OCI-M2 (cell line): ENCODE measurements around the gene ACAP3.

Experiments used
- DNase-seq: peaks from one replicate; lab custom pipeline; 2025; ENCODE audit not compliant: unreplicated experiment; lab: John Stamatoyannopoulos, UW

Gene ACAP3

DNA sequence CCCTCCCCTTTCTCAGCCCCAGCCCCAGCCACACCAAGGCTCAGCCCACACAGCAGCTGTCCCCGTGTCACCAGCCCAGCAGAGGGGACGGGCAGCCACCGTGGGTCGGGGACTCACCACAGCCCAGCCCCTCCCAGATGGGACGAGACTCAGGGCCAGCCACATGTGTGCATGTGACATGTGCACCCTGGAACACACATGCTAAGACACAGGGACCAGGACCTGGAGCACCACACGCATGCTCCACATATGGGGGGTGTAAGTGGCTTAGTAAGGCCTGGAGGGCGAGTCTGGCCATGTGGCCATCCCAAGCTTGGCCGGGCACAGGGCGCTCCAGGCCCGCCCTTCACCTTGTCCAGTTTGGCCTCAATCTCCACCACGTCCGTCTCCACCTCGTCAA is 4.0 kb downstream of the ACAP3 start:
- no peak for DNase-seq

DNA sequence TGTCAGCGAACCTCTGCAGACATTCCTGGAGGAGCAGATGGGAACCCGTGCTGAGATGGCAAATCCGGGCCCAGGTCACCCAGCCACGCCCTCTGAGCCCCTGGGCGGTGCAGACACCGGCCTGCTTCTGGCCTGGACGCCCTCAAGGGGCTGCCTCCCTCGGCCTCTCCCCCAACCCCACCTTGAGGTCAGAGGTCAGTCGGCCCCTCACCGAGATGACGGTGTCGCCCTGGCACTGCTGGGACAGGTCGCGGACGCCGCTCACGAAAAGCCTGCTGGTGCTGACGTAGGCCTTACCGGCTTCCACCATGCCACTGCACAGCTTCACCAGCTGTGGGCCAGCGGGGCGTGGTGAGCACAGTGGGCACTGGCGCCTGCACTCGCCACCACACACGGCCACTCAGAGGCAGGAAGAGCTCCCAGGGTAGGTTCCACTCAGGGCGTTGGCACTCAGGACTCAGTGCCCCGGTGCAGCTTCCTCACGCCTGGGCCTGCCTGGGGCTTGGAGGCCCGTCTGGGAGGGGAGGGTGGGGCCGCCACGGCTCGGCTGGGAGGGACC is 4.7 kb downstream of the ACAP3 start:
- no peak for DNase-seq

DNA sequence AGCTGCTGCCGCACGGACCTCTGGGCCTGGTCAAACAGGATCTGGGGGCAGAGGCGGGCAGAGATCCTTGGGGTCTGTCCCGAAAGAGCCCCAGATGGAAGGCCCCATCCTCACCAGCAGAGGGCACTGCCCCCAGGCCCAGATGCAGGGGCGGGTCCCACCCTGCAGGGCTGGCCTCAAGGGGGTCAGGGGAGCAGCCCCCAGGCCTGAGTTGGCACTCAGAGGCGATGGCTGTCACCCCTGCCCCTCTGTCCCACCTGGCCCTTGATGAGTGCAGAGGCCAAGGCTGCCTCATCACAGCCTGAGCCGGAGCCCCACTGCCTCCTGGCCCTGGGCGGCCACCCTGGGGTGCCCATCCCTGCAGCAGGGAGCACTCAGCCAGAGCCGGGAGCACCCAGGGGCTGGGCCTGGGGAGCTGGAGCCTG is 5.7 kb downstream of the ACAP3 start:
- no peak for DNase-seq

DNA sequence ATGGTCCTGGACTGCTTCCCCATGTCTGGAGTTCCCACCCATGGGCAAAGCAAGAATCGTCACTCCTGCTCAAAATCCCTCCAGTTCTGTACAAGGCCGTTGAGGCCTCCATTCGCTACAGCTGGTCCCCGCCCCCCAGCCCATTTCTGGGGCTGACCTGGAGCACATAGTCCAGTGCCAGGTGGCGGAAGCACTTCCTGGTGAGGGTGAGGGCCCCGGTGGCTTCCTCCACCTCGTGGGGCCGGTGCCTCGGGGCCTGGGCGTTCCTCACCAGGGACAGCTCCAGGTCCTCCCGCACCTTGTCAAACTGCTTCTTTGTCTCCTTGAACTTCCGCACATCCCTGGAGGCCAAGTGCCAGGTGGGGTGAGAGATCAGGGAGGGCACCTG is 7.4 kb downstream of the ACAP3 start:
- DNase-seq, result no peak

DNA sequence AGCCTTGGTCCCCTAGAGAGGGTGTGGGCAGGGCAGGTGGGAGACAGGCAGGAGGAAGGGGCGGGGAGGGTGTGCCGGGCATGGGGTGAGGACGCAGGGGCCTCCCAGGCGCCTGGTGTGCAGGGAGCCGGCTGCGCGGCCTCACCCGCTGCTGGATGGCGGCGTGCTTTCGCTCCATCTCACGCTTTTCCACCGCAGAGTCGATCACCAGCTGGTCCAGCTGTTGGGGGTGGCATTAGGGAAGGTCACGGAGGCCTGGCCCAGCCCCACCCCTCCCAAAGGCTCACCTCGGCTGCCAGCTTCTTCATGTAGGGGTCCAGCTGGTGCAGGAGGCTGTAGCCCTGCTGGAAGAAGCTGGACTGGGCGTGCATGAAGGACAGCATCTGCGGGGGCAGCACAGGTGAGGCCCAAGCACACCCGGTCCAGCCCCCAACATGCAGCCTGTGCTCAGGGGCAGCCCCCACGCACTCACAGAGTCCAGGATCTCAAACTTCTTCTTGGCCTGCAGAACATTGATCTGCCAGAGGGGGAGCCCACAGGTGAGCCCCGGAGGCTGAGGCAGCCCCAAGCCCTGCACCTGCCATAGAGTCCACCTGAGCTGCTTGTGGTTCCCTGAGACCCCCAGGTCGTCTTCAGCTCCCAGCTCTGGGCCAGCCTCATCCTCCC is 7.9 kb downstream of the ACAP3 start:
- no peak for DNase-seq

DNA sequence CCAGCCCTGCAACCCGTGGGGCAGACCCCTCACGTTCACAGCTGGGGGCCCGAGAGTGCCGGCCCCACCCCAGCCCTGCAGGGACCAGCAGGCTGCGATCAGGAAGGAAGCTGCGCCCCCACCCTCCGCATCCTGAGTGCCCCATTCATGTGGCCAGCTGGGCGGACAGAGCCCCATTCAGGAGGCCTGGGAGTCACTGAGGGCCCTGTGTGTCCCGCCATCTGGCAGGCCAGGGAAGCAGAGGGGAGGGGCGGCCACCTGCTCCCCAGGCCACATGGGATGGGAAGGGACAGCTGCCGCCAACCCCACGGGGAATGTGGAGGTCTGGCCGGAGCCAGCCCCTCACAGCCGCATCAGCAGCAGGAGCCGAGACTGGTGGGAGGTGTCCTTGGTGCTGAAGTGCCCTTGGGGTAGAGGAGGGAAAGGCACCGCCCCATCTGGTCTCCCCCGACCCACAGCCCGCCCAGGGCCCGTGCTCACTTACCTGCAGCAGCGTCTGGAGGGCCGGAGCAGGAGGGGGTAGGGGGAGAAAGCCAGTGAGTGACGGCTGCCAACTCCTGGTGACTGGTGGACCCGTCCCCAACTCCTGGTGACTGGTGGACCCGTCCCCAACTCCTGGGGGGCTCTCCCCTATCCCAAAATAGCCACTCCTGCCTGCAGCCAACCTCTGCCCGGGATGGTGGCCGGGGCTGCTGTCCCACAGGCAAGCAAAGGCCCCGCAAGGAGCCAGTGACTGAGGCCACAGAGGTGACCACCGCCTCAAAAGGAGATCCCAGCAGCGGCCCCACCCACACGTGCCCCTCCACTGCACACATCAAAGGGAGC is 8.7 kb downstream of the ACAP3 start:
- no peak for DNase-seq

DNA sequence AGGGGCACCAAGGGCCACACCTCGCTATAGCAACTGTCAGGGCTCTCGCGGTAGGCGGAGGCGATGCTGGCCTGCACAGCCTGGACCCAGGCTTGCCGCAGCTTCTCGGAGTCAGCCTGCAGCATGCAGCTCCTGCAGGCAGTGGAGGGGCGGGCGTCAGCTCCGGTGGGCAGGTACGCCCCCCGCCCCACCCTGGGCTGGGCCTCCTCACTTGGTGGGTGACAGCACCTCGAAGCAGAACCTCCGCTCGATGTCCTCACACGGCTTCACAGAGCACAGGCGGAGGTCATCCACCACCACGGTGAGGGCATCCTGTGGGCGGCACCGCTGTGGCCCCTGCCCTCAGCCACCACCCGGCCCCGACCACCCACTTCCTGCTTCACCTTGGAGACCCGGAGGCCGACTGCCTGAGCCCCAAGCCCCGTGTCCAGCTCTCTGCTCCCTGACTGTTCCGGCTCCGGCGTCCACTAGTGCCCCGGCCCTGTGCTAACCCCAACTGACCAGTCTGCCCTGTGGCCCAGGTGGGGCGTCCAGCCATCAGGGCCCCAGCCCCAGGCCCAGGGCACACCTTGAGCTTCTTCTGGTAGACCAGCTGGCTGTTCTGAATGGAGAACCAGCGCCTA is 9.8 kb downstream of the ACAP3 start:
- DNase-seq, result no peak

DNA sequence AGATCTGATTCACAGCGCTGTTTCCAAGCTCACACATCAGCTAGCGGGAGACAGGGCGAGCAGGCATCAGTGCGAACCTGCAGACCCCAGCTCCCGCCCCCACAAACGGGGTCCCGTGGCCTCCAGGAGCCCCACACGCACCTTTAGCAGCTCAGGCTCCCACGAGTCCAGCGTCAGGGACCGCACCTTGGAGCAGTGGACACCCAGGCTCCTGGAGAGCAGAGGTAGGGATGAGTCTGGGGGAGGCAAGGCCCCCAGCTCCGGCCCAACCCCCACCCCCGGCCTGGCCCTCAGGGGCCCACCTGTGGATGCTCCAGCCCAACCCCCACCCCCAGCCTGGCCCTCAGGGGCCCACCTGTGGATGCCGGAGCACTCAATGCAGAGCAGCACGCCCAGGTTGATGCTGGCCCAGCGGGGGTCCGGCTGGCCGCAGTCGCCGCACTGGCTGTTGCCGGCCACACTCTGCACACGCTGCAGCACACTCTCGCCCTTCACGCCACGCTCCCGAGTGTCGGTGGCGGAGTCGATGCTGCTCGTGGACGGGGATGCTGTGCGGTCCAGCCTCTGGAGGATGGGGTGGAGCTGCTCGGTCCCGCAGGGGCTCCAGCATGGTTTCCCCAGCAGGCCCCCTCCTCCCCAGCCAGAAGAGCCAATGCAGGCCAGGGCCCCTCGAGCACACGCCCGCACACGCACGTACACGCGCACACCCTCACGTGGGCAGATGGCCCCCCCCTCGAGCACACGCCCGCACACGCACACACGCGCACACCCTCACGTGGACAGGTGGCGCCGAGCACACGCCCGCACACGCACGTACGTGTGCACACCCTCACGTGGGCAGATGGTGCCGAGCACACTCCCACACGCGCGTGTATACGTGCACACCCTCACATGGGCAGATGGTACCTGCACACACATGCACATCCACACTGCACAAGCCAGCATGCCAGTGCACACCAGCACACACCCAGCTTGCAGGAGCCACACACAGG is 11.4 kb downstream of the ACAP3 start:
- no peak for DNase-seq

DNA sequence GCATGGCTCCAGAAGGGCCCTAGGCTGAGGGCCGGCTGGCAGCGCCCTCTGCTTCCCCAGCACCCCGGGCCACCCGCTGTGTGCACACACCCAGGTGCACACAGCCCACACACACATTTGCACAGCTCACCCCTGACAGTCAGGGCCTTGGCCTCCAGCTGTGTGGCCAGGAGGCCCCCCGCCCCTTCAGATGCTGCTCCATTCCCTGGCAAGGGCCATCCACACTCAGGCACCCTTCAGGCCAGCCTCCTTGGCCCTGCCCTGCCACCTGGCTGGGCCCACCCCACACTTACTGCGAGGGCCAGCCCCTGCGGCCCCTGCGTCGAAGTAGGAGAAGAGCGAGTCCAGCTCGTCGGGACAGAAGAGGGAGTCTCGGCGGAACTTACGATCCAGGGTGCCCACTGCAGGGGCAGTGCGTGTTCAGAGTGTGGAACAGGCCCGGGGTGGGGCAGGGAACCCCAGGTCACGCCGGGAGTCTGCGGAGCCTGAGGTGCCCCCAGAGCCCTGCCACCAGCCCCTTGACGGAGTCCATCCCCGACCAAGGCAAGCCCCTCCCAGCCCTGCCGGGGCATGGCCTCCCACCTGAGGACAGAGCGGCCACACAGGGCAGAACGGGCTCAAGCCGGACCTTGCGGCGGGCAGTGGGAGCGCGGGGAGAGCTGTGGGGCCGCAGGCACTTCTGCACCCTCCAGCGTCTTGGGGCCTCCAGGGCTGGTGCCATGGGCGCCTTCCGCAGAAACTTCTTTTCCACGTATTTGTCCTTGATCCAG is 12.4 kb downstream of the ACAP3 start:
- DNase-seq, result no peak

DNA sequence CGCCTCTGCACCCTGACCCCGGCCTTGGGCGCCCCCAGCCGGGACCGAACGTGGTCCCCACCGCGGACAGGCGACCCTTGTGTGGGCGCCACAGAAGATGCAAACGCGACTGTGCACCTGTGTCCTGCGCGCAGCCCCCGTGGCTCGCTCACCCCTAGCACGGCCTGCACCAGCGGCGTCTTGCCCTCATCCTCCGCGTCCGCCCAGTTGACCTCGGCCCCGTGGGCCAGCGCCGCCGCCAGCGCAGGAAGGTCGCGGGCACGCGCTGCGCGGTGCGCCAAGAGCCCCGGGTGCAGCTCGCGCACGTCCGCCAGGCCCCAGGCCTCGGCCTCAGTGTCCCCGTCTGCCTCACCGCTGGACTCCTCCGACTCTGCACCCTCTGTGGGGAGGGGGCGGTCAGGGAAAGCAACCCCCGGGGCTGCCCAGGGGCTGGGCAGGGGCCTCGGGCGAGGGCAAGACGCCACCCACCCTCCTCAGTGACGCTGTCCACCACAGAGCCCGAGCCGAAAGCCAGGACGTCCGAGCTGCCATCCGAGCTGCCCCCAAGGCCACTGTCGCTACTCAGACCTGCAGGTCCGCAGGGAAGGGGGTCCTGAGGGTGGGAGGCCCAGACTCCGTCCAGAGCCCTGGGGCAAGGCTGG is 13.4 kb downstream of the ACAP3 start:
- DNase-seq, result no peak

DNA sequence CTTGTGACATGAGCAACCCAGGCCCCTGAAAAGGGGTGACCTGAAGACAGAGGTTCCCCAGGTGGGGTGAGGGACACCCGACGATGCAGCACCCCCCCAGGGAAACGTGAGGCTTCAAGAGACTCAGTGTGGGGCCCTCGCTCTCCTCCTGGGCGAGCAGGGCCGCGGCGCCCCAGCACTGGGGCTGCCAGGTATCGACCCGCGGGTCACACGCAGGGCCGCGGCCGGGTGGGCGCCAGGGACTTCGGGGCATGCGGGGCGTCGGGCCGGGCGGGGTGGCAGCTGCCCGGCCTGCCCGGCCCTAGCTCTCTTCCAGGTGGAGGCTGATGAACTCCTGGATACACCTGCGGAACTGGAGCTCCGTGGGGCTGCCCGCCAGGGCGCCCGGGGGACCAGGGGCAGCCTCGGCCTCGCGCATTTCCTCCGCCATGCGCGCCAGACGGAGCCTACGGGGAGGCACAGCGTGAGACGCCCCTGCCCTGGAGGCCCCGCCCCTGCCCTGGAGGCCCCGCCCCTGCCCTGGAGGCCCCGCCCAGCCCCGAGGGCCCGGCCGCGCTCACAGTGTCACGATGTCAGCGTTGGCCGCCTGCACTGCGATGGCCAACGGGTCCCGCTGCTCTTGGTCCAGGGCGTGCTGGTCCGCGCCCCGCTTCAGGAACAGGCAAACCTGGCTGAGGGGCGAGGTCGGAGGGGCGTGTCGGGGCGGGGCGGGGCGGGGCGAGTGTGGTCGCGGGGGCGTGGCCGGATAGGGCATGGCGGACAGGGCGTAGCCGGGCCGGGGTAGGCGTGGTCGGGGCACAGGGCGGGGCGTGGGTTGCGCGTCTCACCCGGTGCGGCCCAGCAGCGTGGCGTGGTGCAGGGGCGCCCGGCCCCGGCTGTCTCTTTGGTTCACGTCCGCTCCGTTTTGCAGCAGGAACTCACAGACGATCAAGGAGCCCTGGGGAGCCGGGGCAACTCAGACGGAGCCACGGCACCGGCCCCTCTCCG is 14.2 kb downstream of the ACAP3 start:
- no peak for DNase-seq

DNA sequence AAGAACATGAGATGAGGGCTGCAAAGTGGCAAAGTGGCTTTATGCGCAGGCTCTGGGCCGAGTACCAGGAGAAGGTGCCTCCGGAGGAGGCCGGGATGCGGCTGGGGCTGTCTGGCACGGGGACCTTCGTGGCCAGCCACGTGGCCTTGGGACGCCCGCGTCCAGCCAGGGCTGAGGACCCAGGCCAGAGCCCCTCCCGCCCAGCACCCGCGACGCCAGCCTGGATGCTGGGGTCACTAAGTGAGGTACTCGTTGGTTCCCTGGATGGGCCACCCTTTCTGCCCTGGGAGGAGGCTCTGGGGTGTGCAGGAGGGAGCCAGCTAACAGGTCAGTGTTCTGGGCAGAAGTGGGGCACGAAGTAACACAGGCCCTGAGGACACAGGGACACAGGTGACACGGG is 14.9 kb downstream of the ACAP3 start:
- no peak for DNase-seq

DNA sequence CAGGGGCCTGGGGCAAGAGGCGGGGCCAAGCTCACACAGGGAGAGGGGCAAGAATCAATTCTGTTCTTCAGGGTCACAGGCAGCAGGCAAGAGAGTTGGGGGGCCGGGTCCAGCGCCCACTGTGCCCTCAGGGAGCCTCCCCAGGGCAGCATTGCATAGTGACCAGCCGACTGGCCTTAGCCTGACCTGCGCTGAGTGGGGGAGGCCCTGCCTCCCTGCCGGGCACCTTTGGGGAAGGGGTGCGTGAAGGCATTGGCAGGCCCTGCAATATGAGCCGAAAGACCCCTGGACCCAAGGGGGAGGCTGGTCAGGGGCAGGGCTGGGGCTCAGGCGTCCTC is 15.3 kb downstream of the ACAP3 start:
- no peak for DNase-seq

DNA sequence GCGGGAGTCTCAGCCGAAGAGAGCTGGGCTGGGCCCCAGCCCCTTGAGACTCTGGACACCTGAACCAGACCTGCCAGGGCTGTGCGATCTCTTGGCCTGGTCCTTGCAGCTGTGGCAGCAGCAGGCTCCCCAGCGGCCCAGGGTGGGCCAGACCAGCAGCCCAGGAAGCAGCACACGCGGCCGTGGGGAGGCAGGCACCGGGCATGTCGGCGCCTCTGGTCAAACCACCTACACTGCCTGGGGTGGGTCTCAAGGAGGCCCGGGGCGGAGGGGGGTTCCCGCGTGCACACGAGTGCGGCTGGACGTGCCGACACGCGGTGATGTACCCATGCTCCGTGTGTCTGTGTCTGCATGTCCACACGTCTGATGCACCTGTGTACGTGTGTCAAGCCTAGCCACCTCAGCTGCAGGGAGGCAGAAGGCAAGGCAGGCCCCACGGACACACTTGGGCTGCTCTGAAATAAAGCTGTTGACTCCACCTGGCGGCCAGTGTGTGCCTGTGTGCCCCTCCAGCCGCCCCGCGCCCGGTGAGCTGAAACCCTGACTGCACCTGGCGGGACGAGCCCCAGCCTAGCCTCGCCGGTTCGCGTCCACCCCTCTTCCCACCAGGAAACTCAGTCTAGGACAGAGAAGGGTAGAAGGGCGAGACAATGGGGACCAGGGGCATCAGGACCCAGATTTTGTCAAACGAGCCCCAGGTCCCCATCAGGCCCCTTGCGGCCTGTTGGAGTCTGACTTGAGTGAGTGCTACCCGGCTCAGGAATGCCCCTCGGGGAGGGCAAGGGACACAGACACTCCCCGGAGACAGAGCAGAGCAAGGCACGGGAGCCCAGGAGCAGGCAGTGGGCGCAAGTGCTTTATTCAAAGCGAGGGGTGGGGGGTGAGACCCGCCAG is 15.9 kb downstream of the ACAP3 start:
- no peak for DNase-seq

DNA sequence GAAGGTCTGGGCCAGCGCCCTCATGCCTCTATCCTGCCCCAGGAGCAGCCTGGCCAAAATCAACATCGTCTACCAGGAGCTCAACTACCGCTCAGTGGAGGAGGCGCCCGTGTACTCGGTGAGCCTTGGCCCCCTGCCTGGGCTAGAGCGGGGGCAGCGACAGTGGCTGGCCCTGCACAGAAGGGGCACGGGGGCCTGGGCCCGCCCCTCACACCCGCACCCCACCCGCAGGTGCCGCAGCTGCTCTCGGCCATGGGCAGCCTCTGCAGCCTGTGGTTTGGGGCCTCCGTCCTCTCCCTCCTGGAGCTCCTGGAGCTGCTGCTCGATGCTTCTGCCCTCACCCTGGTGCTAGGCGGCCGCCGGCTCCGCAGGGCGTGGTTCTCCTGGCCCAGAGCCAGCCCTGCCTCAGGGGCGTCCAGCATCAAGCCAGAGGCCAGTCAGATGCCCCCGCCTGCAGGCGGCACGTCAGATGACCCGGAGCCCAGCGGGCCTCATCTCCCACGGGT is 16.7 kb downstream of the ACAP3 start:
- DNase-seq, result no peak

DNA sequence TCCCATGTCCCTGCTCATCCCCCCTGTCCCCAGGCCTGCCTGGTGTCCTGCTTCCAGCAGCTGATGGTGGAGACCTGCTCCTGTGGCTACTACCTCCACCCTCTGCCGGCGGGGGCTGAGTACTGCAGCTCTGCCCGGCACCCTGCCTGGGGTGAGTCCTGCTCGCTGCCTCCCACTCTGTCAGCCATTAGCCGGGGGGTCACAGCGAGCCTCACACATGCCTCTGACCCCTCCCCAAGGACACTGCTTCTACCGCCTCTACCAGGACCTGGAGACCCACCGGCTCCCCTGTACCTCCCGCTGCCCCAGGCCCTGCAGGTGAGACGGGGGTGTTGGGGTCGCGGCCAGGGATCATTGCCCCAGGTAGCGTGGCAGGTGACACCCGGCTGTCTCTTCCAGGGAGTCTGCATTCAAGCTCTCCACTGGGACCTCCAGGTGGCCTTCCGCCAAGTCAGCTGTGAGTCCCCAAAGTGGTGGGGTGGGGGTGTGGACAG is 17.4 kb downstream of the ACAP3 start:
- DNase-seq, result no peak
